Posterior vena cava (tissue), 2 donors: Measurements from ENCODE around the gene FABP6. TPM values are rescaled to one million over a fixed set of nuclear protein-coding genes. Genes with fewer than 3 reads are reported as not detected.
"Not testable (repeated sequence)": the region's sequence is repeated elsewhere in the genome, so short reads cannot be mapped to it uniquely, and the experiment has no call there.

Experiments
- DNase-seq: peaks from one replicate; pipeline ENCODE4 v3.0.0-alpha.2; 2020; ENCODE audit warnings: low spot score
- intact Hi-C, 2 donors: fragments of 100-400 bp; cut with DNase I; formaldehyde crosslinking; loops; one replicate each; pipeline versions ENCODE4 v1.14.1 to v1.14.2; 2022 to 2023
- total RNA-seq, 2 donors: library from RNA; stranded (reverse); fragmentation: NEBNext Ultra II Directional; extraction: Animal tissue kit (Norgen Biotek cat#: 25700); gene quantifications; one replicate each; pipeline ENCODE4 v1.2.1, GENCODE V29; 2021
- donor health status: DM: yes; HTN: yes; CAD: no.
- donor health status: DM: yes; HTN: yes; CAD: no.

The FABP6 gene
- total RNA-seq, 2 donors from 2014 or later, result not detected

DNA sequence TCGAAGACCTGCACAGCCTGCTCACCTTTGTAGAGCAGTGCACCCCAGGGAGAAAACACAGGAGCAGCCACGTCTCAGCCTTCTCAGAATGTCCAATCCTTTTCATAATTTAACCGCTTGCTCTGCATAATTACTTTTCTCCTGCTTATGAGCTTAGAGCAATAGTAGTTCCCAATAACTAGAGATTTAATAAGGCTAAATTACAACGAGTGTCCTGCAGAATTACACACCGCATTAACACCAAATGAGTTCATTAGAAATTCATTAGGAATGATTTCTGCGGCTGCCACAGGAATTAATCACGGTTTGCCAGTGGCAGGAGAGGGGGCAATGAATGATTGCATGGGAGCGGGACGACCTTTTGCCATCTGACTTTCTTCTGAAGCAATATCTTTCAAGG lies 18.7 kb upstream of the FABP6 start:
- intact Hi-C loops, result loop anchor here in 1 of 2 donors (10.0 kb wide), 1 partner anchor 74 kb away; no protein-coding TSS in a partner anchor
- no peak for DNase-seq

DNA sequence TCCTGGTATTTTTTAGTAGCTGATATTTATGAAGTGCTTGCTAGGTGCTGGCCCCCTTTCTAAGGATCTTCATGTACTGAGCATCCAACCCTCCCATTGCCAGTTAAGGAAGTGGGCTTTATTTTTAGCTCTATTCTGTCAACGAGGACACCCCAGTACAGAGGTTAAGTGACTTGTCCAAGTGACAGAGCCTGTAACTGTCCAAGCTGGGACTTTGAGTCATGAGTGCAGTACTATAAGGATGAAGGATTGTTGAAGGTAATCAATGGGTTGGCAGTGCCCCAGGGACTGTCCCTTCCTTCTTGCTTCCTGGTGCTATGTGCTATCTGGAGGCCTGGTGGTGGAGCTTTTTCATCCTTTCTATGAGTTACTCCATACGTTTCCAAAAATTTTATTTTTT lies 18.0 kb upstream of the FABP6 start:
- no peak for DNase-seq
- intact Hi-C loops, result loop anchor here in 1 of 2 donors (10.0 kb wide), 1 partner anchor 73 kb away; no protein-coding TSS in a partner anchor

DNA sequence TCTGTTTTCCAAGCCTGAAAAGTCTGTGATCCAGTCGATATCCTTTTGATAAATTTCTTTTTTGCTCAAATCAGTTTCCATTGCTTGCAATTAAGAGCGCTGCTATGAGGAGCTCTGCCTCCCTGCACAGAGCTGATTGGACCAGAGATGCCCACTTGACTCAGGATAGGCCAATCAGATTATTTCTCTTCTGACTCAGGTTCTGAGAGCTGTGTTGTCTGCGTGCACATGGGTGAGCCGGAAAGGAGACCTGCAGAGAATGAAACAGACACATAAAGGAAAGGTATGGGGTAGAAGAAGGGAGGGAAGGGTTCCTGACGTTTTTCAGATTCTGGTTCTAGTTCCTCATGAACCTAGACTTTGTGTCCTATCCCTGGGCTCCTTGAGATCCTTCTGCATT lies 15.8 kb upstream of the FABP6 start:
- DNase-seq, result no peak
- intact Hi-C loops, result loop anchor here in 1 of 2 donors (10.0 kb wide), 1 partner anchor 71 kb away; no protein-coding TSS in a partner anchor

- intact Hi-C loops, result loop anchor here in 1 of 2 donors (10.0 kb wide), 1 partner anchor 65 kb away; no protein-coding TSS in a partner anchor
- no peak for DNase-seq
Observed at GRCh38 chr5:160219356-160219755, 9.9 kb upstream of the FABP6 start.

- intact Hi-C loops, result no loop called here
- no peak for DNase-seq
Observed at GRCh38 chr5:160221082-160221481, 8.2 kb upstream of the FABP6 start.

DNA sequence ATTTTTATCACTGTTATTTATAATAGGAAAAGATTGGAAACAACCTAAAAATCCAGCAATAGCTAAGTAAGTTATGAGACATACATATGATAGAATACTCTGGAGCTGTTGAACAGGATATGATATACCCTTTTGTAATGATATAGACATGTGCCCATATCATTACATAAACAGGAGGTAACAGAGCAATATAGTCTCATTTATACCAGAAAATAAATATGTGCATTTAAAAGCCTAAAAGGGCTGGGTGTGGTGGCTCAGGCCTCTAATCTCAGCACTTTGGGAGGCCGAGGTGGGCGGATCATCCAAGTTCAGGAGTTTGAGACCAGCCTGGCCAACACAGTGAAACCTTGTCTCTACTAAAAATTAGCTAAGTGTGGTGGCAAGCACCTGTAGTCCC lies 2.3 kb upstream of the FABP6 start:
- DNase-seq, result no peak

GRCh38 chr5:160230686-160231527 lies 1.6 kb downstream of the FABP6 start:
- intact Hi-C loops, result no loop called here
- no peak for DNase-seq

More for the DNA sequence above, 2.3 kb upstream of the FABP6 start:
- intact Hi-C loops, result no loop called here

- no peak for DNase-seq
- intact Hi-C loops, result no loop called here
Observed at GRCh38 chr5:160231783-160232342, 2.6 kb downstream of the FABP6 start.

- intact Hi-C loops, result no loop called here
- no peak for DNase-seq
Observed at GRCh38 chr5:160233215-160233614, 3.9 kb downstream of the FABP6 start.

GRCh38 chr5:160235731-160236130 lies 6.4 kb downstream of the FABP6 start:
- no peak for DNase-seq
- intact Hi-C loops, result no loop called here

DNA sequence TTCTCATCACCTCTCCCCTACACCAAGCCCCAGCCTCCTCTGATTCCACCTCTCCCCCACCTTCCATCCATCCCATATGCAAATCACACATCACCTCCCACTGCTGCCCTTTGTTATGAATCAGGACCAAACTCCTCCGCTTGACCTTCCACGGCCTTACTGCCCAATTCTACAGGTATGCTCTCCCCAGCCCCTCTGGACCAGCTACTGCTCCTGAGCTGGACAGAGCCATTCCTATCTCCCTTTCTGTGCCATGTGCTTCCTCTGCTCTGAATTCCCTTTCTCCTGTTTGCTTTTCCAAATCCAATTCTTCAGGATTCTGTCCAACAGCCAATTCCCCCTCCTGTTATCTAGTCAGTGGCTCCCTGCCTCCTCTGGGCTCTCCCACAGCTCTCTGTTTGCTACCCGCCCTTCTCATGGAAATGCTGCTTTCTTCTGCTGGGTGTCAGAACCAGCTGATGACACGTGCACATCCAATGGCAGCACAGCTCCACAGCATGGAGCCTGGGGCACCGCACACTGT lies 8.3 kb downstream of the FABP6 start:
- no peak for DNase-seq
- intact Hi-C loops, result no loop called here

DNA sequence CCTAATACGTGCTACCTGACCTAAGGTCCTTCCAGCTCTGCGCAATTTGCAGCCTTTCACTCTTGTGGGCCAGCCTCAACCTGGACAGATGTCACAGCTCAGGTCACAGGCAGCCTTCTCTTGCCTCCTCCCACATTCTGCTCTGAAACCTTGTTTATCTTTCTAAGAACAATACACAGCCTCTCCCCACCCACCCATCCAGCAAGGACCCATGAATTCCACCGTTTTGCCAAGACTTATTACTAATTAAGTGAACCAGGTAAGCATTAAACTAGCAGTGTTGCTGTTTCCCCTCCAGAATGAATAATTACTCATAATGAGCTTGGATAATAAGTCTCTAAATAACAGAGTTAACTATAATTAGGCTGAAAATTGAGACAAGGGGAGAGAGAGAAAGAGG lies 11.0 kb downstream of the FABP6 start:
- intact Hi-C loops, result no loop called here
- no peak for DNase-seq

DNA sequence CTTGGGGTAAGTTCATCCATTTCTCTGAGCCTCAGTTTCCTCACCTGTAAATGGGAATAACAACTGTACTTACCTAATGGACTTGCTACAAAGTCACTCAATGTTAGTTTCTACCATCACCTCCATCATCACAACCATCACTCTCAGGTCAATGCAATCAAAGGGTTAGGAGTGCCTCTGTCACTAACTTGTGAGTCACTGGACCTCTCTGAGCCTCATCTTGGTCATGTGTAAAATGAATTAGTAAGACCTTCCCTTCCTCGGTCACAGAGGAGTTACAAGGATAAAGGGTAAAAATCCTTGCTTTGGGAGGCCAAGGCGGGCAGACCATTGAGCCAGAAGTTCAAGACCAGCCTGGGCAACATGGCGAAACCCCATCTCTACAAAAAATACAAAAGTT lies 12.8 kb downstream of the FABP6 start:
- intact Hi-C loops, result no loop called here
- DNase-seq, result no peak

GRCh38 chr5:160245506-160246086 lies 16.3 kb downstream of the FABP6 start:
- DNase-seq, result no peak
- intact Hi-C loops, result no loop called here

DNA sequence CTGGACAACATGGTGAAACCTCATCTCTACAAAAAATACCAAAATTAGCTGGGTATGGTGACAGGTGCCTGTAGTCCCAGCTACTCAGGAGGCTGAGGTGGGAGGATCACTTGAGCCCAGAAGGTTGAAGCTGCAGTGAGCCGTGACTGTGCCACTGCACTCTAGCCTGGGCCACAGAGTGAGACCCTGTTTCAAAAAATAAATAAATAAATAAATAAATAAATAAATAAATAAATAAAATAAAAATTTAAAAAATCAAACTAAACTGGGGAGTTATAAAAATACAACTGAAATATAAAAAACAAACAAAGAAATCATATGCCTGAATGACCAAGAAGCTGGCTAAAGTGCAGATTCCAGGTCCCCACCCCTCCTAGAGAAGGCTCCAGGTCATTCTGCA lies 20.3 kb downstream of the FABP6 start:
- intact Hi-C loops, DNase-seq: not testable (repeated sequence)

DNA sequence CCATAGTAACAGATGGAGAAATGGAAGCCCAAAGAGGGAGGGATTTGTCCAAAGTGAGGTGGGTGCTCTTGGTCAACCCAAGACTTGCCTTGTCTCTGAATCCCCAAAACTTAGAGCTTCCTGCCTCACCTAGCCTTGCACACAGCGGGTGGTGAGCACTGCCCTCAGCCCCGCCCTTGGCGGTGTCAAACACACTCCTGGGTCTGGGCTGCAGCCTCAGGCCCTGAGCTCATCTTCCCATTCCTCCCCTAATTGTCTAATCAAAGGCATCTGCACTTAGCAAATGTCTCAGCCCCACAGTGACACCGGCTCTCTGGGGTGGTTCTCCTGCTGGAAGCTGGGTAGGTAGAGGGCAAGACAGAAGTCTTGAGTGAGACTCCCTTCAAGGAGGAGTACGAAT lies 20.9 kb downstream of the FABP6 start:
- DNase-seq, result no peak
- intact Hi-C loops, result no loop called here

- intact Hi-C loops, result no loop called here
- no peak for DNase-seq
Observed at GRCh38 chr5:160250826-160251225, 21.5 kb downstream of the FABP6 start.

DNA sequence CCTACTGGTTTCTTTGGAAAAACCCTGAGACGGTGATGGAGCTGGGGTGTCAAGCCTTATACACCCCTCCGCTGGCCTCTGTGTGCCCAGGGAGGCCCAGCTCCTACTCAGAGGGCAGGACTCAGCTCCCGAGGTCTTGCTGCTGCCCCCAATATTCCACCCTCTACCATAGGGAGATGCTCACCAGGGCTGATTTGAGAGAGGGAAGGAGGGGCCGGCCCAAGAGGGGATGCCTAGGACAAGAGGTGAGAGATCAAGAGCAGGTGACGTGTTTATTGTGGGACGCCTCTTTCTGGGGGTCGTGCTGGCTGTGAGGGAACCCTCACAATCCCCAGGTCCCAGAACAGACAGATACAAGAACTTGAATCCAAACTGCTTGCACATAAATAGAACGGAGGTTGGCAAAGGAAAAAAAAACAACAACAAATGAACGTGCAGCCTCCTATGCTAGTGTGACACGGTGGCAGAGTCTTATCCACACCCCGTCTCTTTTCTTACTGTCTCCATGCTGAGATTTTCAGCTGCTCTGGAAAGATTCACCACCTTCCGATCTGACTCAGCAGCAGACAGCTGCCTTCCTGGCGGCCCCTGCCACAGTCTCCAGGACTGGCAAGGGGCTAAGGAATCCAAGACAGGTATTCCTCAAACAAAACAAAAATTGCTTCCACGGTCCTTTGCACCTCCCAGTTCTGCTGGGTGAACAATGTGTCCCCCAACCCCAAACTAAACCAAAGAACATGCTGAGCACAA lies 22.3 kb downstream of the FABP6 start:
- intact Hi-C loops, result no loop called here
- DNase-seq, result no peak

DNA sequence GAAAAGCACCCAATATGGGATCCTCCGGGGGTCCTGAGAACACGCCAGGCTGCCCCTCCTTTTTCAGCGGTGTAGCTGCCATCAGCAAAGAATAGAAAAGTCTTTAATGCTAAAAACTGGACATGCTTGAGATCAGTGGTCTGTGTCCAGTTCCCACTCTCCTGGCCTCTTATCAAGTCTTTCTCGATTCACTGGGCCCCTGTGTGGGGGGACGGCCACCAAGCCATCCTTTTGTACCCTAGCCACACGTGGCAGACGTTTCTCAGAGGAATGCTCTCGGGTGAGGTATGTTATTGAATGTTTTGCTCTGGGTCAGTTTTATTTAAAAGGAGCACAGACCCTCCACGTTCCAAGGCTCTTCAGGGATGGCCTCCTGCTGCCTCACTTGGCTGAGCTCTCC lies 23.6 kb downstream of the FABP6 start:
- intact Hi-C loops, result no loop called here
- no peak for DNase-seq

DNA sequence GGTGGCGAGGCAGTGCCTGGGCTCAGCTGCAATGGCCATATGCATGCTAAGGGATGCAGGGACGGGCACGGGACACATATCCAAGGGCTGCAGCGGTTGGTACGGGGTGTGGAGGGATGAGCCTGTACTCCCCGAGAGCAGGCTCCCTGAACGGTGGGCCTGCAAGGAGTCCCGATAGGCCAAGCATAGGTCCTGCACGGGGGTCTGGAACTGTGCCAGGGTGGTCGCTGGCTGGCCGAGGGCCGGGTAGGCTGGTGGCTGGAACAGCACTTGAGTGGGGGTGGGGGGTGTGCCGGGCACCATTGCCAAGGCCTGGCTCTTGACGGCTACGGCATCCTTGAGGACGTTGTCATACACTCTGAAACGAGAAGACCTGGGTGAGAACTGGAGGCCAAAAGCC lies 24.1 kb downstream of the FABP6 start:
- intact Hi-C loops, result no loop called here

More for the DNA sequence above, 24.1 kb downstream of the FABP6 start:
- DNase-seq, result no peak
